Measurements from ENCODE around the gene NEUROD6.

NEUROD6 gene

DNA sequence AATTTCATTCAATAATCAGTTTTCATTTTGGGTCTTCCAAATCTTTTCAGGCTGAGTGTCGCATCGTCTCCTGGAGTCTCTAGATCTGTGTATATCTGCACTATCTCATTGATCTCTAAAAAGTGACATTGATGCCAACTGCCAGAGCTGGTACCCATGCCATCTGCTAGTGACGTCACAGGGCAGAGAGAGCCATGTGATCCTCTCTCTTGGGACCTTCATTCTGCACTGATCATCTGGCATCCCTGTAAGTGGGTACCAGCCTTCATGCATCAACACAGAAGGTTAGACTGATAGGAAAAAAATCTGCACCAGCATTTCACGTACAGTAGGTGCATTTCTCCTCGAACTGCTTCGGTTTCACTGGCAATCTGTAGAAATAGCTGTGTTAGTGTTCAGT is at the start of gene NEUROD6:
Gene NEUROD6 (minus strand): TSS at position 124 of the 400 bp plus-strand sequence. CDS start 1,458 bp downstream, outside the sequence.
- Histone ChIP-seq H4K20me1 (no peaks in the 10 kb centered on the region), H3K27ac (no peak within 1 kb of the TSS), H3K4me2 (no peak within 1 kb of the TSS), H3K27me3 (no peaks in the 10 kb centered on the region), H3K9ac (no peak within 1 kb of the TSS), H3K4me3 (no peak within 1 kb of the TSS), H3K9me3 (replicated peaks in 1 of 11) (peaks cover 10 to 14% (median 13%) of the 10 kb centered on the region in 11 experiments), H3K36me3 (no peaks in the 10 kb centered on the region), H3K4me1 (peaks cover 0 to 6% (median 0%) of the 10 kb centered on the region in 10 experiments; a peak in 3 of 20 replicates)
- no peak for TF ChIP-seq Cebpa-rat (IDR thresholded peaks at IDR 0.05)

DNA sequence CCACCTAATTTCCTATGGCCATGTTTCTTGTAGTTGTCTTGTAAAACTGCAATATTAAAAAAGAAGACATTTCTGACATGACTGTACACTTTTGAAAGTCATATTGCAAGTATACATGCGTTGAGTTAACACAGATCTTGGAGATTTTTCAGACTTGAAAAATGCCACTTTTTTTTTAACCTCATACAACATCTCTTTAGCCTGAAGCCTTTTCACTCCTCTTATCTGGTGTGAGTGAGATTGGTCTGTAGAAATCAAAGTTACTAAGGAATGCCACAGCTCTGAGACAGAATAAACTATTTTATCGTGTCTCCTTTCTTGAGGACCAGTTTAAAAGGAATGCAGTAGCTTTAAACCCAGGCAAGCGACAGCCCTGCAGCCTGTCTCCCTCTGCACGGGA is 43.9 kb upstream of the NEUROD6 start:
- no peak overlapping the region for H3K9ac ChIP-seq

GRCh38 chr7:31382722-31383121 is 42.2 kb upstream of the NEUROD6 start:
- Histone ChIP-seq H3K4me2 (no peak overlapping the region), H3K9ac (no peak overlapping the region), H4K20me1 (no peaks in the 10 kb centered on the region), H3K4me3 (no peak overlapping the region), H3K4me1 (no peaks in the 10 kb centered on the region), H3K36me3 (no peaks in the 10 kb centered on the region), H3K27me3 (no peaks in the 10 kb centered on the region), H3K27ac (no peak overlapping the region), H3K9me3 (replicated peaks in 1 of 11) (no peaks in the 10 kb centered on the region)
- no peak for TF ChIP-seq Cebpa-rat (IDR thresholded peaks at IDR 0.05)

More for the DNA sequence above, 43.9 kb upstream of the NEUROD6 start:
- Histone ChIP-seq H3K27ac (no peak overlapping the region), H3K9me3 (replicated peaks in 1 of 11) (no peaks in the 10 kb centered on the region), H3K4me2 (no peak overlapping the region), H4K20me1 (no peaks in the 10 kb centered on the region), H3K4me3 (no peak overlapping the region), H3K27me3 (no peaks in the 10 kb centered on the region), H3K36me3 (no peaks in the 10 kb centered on the region), H3K4me1 (no peaks in the 10 kb centered on the region)
- no peak for TF ChIP-seq Cebpa-rat (IDR thresholded peaks at IDR 0.05)

GRCh38 chr7:31373337-31374289 is 33.1 kb upstream of the NEUROD6 start:
- Histone ChIP-seq H3K4me1 (peaks cover 0 to 15% (median 7%) of the 10 kb centered on the region in 10 experiments; a peak in 8 of 20 replicates), H3K27me3 (no peaks in the 10 kb centered on the region), H3K36me3 (no peaks in the 10 kb centered on the region), H4K20me1 (no peaks in the 10 kb centered on the region), H3K9ac (no peak overlapping the region), H3K27ac (no peak overlapping the region), H3K4me3 (no peak overlapping the region), H3K4me2 (no peak overlapping the region), H3K9me3 (replicated peaks in 1 of 11) (no peaks in the 10 kb centered on the region)
- TF ChIP-seq Cebpa-rat (IDR thresholded peaks at IDR 0.05) = no peak

DNA sequence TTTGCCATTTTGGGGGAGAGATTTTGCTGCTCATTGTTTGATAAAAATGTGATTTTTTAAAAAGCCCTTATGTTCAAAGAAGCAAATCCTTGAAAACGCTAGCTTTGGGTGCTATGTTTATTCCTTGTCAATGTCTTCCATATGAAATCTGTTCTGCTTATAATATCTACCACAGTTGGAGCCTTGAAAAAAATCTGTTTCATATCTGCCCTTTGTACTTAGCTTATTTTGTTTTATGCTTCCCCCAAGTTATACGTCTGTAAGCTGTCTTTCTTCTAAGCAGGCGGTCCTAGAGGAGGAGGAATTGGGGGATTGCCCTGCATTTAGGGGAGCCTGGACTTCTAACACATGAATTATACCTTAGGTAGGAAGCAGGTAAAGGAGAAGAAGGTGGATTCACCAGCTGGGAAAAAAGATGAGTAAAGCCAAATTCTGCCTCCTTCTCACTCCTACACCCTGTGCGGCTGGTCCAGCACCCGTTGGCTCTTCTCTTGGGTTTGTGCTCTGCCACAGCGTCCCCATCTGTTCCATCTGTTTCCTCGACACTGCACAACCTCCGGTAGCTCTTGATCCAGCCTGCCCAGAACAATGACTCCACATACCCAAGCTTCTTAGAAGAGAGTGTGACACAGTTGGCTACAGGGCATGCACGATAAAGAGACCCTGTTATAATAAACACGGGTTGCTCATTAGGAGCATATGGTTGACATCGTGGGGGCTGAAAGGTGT is 31.9 kb upstream of the NEUROD6 start:
- TF ChIP-seq Cebpa-rat (IDR thresholded peaks at IDR 0.05) = no peak
- Histone ChIP-seq H3K9me3 (replicated peaks in 1 of 11) (no peaks in the 10 kb centered on the region), H3K36me3 (no peaks in the 10 kb centered on the region), H3K4me3 (no peak overlapping the region), H3K4me1 (peaks cover 0 to 15% (median 7%) of the 10 kb centered on the region in 10 experiments; a peak in 8 of 20 replicates), H3K4me2 (no peak overlapping the region), H3K9ac (no peak overlapping the region), H3K27me3 (no peaks in the 10 kb centered on the region), H3K27ac (no peak overlapping the region), H4K20me1 (no peaks in the 10 kb centered on the region)

GRCh38 chr7:31371621-31372020 is 31.1 kb upstream of the NEUROD6 start:
- no peak overlapping the region for H3K27ac ChIP-seq
- H3K9ac ChIP-seq = no peak overlapping the region
- no peak overlapping the region for H3K4me2 ChIP-seq
- no peaks in the 10 kb centered on the region for H3K9me3 ChIP-seq (replicated peaks in 1 of 11)
- no peak overlapping the region for H3K4me3 ChIP-seq
- no peaks in the 10 kb centered on the region for H4K20me1 ChIP-seq
- no peaks in the 10 kb centered on the region for H3K36me3 ChIP-seq
- H3K4me1 ChIP-seq = peaks cover 0 to 15% (median 7%) of the 10 kb centered on the region in 10 experiments; a peak in 8 of 20 replicates
- H3K27me3 ChIP-seq = no peaks in the 10 kb centered on the region
- TF ChIP-seq Cebpa-rat (IDR thresholded peaks at IDR 0.05) = no peak

DNA sequence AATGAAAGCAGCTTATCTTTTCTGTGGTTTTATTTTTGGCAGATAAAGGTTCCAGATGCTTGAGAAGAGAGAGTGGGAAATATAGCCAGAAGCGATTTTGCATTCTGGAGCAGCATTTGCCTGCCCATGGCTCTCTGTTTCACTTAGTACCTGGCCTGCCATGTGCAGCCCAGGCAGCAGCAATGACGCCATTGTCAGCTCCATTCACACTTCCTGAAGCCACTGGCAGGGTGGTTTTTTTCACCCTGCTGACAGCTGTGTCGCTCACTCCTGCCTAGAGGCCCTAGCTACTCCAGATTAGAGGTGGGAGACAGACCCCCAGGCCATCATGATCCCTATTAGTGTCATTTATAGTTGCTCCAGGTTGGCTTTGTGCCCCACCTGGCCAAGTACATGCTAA is 30.1 kb upstream of the NEUROD6 start:
- Histone ChIP-seq H3K4me3 (no peak overlapping the region), H3K27me3 (no peaks in the 10 kb centered on the region), H3K4me2 (no peak overlapping the region), H3K4me1 (peaks cover 0 to 15% (median 7%) of the 10 kb centered on the region in 10 experiments; a peak in 8 of 20 replicates), H3K27ac (no peak overlapping the region), H3K9ac (no peak overlapping the region), H3K9me3 (replicated peaks in 1 of 11) (no peaks in the 10 kb centered on the region), H3K36me3 (no peaks in the 10 kb centered on the region), H4K20me1 (no peaks in the 10 kb centered on the region)
- TF ChIP-seq Cebpa-rat (IDR thresholded peaks at IDR 0.05) = no peak

DNA sequence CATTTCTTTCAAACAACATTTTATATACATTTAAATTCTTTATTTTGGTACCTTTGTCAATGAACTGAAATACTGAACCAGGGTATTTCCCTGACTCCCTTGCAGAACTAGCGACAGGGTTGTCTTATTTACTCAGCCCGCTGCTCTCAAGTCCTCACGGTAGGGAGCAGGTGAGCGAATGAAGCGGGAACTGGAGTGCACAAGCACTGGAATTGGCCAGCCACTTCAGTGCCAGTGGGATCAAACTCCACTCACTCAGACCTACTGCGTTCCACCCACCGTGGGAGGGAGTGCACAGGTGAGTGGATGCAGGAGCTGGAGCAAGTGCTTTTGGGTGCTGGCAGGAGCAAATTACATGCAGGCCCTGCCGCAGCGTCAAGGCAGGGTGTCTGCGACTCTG is 28.1 kb upstream of the NEUROD6 start:
- Histone ChIP-seq H3K4me1 (peaks cover 0 to 13% (median 10%) of the 10 kb centered on the region in 10 experiments; a peak in 11 of 20 replicates), H3K9me3 (replicated peaks in 1 of 11) (no peaks in the 10 kb centered on the region), H3K4me3 (no peak overlapping the region), H4K20me1 (no peaks in the 10 kb centered on the region), H3K4me2 (no peak overlapping the region), H3K27me3 (no peaks in the 10 kb centered on the region), H3K36me3 (no peaks in the 10 kb centered on the region), H3K9ac (no peak overlapping the region), H3K27ac (no peak overlapping the region)
- TF ChIP-seq Cebpa-rat (IDR thresholded peaks at IDR 0.05) = no peak

GRCh38 chr7:31363496-31363895 is 23.0 kb upstream of the NEUROD6 start:
- TF ChIP-seq Cebpa-rat (IDR thresholded peaks at IDR 0.05) = no peak

More at GRCh38 chr7:31363496-31363895, 23.0 kb upstream of the NEUROD6 start:
- H3K4me1 ChIP-seq = peaks cover 0 to 12% (median 9%) of the 10 kb centered on the region in 10 experiments; a peak in 11 of 20 replicates
- H3K4me3 ChIP-seq = no peak overlapping the region
- no peaks in the 10 kb centered on the region for H3K36me3 ChIP-seq
- no peaks in the 10 kb centered on the region for H3K27me3 ChIP-seq
- H3K9ac ChIP-seq = no peak overlapping the region
- H3K4me2 ChIP-seq = peak overlapping the region in 5 of 11 experiments; percentile 52 to 71 (median 53); a peak in 6 of 22 replicates
- no peaks in the 10 kb centered on the region for H3K9me3 ChIP-seq (replicated peaks in 1 of 11)
- H3K27ac ChIP-seq = peak overlapping the region in 4 of 11 experiments; percentile 45 to 67 (median 59); a peak in 6 of 22 replicates
- no peaks in the 10 kb centered on the region for H4K20me1 ChIP-seq
